ELR (cell line): Measurements from ENCODE around the gene ACTR6.
"Not testable (repeated sequence)": the region's sequence is repeated elsewhere in the genome, so short reads cannot be mapped to it uniquely, and the experiment has no call there.

ENCODE experiments used
- DNase-seq: peaks from one replicate; pipeline ENCODE4 v3.0.0-alpha.2; 2015; ENCODE audit warnings: low read depth

The ACTR6 gene

DNA sequence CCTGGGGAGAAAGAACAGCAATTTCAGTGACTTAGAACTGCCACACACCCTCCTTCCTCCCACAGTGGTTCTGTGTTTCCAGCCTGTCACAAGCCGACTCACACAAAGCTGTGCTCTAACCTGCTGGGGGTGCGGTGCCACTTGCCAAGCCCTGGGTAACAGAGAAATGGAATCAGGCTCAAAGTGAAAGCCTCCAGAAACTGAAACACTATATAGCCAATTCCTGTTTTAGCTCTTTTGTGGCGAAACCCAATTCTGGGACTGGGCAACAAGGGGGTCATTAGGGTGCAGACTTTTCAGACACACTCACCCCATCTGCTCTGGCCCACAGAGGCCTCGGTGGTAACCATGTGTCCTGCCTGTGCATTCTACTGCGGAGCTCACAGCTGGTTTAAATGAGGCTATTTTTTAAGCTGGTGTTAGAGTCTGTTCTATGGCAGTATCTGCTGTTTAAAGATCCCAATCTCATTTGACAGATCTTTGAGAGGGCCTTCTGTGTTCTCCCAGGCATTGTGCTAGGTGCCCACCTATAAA is 15.2 kb upstream of the ACTR6 start:
- no peak for DNase-seq

DNA sequence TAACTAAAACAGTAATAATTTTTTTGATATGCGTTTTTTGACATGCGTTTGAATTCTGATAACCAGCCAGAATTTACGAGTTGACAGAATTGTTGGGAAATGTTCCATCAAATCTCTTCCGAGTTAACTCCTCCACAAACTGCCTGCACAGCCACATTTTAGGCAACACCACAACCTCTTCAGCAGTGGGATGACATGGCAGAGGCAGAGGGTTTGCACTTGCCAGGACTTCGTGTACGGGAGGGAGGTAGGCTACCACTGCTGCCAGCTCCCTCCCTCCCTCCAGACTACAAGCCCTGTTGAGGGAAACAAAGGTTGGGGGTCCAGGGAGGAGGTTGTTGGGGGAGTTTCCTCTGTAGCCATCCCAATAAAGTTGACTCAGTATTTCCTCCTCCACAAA is 14.5 kb upstream of the ACTR6 start:
- DNase-seq, result no peak

DNA sequence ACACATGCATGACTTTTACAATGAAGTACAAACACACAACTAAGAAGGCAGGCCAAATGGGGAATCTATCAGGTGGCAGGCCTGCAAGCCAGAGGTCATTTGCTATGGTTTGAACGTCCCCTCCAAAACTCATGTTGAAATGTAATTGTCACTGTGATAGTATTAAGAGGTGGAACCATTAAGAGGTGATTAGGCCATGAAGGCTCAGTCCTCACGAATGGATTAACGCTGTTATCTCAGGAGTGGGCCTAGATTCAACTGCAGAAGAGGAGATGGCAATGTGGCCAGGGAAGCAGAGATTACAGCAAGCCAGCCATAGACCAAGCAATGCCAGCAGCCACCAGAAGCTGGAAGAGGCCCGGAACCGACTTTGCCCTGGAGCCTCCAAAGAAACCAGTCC is 13.5 kb upstream of the ACTR6 start:
- no peak for DNase-seq

DNA sequence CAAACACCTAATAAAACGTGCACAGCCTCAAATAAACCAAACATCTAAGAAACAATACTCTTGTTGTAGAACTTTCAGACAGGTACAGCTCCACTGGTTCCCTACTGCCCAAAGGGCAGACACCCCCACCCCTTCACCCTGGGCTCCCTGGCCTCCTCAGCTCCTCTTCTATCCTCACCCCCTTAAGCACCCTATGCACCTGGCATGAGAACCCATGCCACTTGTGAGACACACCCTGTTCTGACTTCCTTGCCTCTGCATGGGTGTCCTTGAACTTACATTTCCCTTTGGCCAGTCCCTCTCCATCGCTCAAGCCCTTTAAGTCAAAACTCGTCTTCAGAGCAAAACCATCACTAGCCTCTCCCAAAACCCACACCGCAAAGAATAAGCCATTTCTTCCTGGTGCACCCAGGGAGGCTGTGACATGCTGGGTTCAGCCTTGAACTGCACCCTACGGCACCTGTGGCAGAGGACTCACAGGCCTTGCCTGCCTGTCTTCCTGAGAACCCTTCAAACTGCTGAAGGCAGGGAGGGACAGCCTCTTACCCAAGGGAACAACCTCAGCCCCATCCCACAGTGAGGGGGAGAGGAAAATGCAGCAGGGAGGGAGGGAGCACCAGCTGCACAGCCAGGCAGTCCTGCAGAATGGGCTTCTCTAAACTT is 12.6 kb upstream of the ACTR6 start:
- DNase-seq, result no peak

DNA sequence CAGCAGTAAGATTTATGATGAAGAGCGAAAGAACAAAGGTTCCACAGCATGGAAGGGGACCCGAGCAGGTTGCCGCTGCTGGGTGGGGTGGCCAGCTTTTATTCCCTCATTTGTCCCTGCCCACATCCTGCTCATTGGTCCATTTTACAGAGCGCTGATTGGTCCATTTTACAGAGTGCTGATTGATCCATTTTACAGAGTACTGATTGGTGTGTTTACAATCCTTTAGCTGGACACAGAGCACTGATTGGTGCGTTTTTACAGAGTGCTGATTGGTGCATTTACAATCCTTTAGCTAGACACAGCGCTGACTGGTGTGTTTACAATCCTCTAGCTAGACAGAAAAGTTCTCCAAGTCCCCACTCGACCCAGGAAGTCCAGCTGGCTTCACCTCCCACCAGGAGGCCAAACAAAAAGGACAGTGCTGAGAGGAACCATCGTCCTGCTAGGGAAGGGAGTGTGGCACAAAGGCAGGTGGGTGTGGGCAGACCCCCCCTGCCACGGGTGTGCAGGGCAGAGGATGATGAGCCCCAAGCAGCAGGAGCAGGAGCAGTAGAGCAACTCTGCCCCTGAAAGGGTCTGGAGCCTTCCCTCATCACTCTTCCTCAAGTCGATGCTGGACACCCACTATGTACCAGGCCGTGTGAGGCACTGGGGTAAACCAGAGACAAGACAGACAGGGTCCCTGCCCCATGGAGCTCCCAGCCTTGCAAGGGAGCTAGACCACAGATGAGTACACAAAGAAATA is 11.6 kb upstream of the ACTR6 start:
- not testable (repeated sequence) for DNase-seq

DNA sequence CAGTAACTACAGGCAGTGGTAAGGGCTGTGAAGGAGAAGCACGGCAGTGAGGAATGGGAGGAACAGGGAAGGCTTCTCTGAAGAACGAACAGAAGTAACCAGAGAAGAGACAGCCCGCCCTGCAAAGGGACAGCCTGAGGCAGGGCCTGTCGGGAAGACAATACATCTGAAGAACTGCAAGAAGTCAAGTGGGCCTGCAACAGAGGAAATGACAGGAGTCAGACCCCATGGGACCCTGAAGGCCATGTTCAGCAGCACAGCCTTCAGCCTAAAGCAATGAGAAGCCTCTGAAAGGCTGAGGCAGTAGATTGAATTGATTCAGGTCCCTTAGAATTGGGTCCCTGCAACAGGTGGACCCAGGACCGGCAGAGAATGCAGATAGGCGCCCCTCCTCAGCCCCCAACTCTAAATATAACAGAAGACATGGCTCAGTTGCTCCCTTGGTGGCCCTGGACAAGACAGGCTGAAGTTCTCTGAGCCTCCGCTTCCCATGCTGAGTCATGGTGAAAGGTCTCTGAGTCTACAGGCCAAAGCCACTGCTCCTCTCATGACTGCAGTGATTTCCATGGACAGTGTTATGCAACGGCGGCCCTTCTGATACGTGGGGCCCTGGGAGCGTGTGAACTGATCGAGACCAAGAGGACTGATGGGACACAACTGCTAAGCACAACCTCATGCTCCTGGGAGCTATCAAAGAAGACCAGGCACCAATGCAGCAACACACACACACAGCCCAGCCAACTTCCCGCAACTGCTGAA is 10.8 kb upstream of the ACTR6 start:
- DNase-seq, result no peak

DNA sequence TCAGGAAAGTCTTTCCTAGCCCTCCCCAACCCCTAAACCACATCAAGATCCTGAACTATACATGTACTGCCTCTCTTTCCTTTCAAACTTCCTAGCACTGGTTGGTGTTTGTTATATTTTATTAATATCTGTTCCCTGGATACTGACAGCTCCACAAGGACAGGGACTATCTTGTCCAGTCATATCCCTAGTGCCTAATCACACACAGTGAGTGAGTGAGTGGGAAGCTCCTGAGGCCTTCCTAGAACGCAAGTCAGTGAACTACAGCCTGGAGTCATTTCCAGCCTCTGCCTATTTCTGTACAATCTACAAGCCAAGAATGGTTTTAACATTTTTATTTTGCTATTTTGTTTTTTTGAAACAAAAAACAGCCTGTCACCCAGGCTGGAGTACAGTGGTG is 7.5 kb upstream of the ACTR6 start:
- no peak for DNase-seq

DNA sequence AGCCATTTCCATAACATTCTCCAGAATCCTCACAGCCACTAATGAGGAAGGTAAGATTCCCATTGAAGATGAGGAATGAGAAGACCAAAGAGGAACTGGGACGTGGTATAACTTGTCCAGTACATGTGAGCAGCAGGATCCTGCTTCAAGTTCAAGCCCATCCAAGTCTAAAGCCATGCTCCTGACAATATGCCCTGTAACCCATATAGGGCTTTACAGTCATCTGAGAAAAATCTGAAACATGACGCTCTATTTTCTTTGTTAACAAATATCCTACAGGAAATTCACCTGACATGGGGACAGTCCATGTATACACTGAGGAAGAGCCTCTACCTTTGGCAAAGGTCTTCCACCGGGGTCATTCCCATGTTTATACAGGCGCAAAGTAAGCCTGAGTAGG is 3.1 kb upstream of the ACTR6 start:
- DNase-seq, result no peak

DNA sequence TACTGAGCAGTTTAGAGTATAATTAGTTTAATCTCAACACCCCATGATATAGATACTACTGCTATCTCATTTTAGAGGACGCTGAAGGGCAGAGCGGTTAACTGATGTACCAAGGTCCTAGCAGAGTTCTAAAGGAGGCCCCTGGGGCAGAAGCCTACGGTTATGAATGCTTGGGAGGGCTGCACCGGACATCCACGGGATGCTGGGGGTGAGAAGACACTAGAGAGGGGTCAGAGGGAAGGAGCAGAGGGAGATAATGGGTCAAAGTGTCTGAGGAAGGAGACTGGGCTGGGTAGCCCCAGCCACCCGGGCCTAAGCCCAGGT is 1.6 kb upstream of the ACTR6 start:
- no peak for DNase-seq

DNA sequence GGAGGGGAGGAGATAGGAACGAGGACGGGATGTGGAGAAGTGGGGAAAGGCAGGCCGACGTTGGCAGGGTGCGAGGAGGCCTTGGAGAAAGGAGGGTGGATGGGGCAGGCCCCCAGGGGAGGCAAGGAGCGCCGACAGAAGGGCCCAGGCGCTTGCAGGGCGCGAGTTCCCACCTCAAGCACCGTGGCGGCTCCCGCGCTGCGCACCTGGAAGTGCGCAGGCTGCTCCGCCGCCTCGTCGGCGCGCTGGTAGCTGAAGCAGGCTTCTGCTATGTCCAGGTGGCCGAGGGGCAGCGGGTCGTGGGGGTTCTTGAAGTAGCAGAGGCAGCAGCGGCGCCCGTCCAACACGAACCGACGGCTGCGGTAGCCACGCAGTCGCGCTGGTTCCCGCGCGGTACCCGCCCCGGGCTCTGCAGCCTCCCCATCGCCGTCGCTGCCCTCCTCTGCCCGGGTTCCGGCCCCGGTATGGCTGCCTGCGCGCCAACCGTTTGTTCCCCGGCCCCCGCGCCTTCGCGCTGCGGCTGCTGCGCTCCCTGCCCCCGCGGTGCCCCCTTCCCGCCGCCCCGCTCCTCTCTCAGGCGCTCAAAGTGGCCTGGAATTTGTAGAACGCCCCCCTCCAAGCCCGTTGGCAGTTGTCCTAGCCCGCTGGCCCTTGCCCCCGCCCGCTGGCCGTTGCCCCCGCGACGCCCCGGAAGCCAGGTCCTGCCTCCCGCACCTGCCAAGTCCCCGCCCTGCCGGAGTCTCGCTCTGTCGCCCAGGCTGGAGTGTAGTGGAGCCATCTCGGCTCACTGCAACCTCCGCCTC is 1.1 kb upstream of the ACTR6 start:
- peak; percentile 65 for DNase-seq

DNA sequence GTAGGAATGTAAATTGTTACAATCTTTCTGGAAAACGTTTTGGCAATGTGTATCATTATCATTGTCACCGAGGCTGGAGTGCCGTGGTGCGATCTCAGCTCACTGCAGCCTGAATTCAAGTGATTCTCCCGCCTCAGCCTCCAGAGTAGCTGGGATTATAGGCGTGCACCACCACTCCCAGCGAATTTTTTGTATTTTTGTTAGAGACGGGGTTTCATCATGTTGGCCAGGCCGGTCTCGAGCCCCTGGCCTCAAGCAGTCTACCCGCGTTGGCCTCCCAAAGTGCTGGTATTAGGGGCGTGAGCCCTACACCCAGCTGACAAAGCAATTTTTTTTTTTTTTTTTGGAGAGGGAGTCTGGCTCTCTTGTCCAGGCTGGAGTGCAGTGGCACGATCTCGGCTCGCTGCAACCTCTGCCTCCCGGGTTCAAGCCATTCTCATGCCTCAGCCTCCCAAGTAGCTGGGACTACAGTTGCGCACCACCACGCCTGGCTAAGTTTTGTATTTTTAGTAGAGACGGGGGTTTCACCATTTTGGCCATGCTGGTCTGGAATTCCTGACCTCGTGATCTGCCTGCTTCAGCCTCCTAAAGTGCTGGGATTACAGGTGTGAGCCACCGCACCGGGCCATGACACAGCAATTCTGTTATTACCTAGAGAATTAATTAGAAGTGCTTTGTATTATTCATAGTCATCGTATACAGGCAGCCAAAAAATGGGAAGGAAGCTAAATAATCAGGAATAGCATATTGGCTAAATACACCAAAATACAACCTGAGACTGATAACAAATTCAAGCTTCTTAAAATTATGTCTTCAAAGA is 1.2 kb downstream of the ACTR6 start:
- DNase-seq, result no peak

DNA sequence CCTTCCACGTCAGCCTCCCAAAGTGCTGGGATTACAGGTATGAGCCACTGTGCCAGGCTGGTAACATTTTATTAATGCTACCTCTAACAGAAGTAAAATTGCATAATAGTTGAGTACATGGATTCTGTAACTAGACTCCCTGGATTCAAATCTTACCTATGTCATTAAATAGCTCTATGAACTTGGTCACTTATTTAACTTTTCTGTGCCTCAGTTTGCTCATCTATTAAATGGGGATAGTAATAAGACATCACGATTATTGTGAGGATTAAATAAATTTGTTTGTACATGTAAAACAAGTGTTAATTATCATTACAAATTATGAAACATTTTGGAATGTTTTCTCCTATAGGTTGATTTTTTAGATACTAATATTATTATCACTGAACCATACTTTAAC is 6.7 kb downstream of the ACTR6 start:
- no peak for DNase-seq

DNA sequence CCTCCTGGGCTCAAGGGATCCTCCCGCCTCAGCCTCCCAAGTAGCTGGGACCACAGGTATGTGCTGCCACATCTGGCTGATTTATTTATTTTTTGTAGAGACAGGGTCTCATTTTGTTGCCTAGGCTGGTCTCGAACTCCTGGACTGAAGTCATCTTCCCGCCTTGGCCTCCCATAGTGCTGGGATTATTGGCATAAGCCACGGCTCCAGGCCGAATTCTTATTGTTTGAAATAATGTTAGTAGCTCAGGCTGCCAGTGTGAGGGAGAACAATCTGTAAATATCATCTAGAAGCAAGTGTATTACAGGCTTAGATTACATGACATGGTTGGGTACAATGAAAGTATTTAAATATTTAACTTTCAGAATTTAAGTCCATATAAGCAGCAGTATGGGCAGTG is 8.2 kb downstream of the ACTR6 start:
- no peak for DNase-seq

DNA sequence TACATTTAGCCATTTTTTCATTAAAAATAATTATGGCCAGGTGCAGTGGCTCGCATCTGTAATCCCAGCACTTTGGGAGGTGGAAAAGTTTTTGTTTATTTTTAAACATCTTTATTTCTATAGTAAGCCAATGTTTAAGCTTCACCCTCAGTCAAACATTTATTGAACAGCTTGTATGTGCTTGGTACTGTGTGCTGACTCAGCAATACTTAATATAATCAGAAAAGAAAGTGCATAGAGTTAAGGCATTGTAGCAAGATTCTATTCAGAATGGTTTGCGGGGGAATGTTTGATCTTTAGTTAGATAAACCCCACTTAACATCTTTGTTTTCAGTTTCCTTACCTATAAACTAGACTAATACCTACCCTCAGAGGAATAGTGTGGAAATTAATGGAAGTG is 11.1 kb downstream of the ACTR6 start:
- DNase-seq, result no peak

DNA sequence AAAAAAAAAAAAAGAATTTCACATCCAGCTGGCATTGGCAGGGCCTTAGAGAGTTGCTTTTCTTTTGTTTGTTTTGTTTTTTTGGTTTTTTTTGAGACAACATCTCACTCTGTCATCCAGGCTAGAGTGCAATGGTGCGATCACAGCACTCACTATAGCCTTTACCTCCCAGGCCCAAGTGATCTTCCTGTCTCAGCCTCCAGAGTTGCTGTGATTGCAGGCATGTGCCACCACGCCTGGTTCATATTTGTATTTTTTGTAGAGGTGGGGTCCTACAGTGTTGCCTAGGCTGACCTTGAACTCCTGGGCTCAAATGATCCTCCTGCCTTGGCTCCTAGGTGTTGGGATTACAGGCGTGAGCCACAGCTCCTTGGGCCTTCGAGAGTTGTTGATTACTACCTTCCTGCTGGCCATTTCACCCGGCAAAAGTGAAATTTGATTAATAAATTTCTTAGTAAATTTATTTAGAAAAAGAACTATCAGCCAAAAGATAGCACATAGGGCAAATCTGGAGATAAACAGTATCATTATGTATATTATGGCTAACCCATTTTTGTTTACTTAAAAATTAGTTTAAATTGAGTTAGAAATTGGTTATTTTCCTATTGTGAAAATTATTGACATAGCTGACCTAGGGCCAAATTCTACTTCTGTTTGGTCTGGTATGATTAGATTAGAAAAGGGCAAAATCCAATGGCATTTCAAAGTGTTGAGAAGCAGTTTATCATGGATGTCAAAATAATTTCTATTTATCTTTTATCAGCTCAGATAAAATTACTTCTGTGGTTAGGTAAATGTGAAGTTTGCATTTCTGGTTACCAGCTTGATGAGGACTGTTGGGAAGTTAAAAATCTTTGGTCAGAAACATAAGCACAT is 12.6 kb downstream of the ACTR6 start:
- DNase-seq, result no peak

DNA sequence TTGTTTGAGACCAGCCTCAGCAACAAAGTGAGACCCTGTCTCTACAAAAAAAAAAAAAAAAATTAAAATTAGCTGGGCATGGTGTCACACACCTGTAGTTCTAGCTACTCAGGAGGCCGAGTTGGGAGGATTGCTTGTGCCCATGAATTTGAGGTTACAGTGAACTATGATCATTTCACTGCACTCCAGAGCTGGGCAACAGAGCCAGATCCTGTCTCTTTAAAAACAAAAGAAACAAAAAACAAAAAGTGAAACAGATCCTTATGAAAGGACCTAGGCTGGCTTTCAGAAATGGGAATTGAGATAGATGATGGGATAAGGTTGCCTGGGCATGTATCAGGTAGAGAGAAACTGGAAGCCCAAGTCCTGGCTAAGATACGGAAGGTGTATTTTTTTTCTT is 13.9 kb downstream of the ACTR6 start:
- no peak for DNase-seq

DNA sequence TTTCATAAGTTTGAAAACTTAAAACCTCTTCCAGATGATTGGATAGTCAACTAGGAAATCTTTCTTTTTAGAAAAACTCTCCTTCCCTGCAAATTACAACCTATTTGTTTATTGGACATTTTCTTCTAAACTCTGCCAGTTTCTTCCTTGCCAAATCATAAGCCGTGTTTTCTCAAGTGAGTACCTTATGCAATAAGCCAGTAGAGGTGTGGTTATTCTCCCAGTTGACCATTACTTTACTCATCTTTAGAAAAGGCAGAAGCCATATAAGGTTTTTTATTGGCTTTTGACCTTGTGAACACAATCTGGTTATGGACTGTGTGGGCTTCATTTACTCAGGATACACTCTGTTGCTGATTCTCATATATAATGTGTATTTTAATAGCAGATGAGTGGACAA is 14.6 kb downstream of the ACTR6 start:
- DNase-seq, result no peak

DNA sequence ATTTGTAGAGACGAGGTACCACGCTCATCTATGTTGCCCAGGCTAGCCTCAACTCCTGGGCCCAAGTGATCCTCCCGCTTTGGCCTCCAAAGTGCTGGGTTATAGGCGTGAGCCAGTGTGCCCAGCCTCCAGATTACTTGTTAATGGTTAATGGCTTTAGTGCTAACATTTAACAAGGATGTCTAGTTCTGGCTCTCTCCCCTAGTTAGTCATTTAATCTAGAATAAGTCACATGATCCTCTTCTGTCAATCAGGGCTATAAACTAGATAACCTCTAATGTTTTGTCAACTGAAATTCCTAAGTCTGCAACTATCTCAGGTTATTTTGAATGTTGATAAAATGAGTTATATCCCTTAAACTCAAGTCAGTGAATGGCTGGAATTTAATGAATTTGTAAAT is 15.7 kb downstream of the ACTR6 start:
- DNase-seq, result no peak

DNA sequence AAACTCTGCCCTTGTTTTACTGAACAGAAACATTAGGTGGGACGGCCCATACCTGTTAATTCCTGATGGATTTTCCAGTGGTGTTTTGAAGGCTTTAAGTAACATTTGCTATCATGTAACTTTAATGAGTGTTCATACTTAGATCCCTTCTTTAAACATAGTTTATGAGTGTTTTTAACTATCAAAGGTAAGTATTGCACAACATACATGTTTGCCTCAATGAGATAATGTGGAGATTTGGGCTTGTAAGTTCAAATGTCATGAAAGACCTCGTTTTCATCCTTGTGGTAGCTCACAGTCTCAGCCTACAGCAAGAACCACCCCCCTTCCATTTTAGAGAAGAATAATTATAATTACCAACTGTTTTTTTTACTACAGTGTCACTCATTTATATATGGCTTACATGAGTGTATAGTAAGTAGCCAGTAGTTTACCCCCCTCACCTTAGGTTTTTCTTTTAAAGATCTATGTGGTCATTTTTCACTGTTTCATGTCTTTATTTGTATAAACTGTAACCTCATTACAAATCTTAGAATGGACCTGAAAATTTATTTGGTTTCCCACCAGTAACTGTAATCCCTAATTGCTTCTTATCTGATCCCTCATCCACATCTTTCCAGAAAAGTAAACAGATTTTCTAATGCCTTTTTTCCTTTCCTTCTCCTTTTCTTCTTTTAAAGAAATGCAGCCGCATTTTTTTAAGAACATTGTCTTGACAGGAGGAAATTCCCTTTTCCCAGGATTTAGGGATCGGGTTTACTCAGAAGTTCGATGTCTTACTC is 18.9 kb downstream of the ACTR6 start:
- no peak for DNase-seq

DNA sequence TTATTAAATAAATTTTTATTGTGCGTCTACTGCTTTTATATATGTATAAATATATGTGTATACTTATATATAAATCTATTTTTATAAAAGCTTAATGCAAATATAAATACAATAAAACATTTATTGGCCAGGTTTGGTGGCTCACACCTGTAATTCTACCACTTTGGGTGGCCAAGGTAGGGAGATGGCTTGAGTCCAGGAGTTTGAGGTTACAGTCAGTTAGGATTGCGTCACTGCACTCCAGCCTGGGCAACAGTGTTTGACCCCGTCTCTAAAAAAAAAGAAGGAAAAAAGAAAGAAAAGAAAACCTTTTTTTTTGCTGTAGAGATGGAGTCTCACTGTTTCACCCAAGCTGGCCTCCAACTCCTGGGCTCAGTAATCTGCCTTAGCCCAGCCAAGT is 20.9 kb downstream of the ACTR6 start:
- DNase-seq, result no peak
